ENCODE results near the gene SLC17A8.

GRCh38 chr12:100414739-100415138 lies 57.9 kb downstream of the SLC17A8 start:
- TF ChIP-seq CTCF (IDR thresholded peaks at IDR 0.05; ENCODE audit: low read depth, low read length, missing input control) (no peak), REST (IDR thresholded peaks at IDR 0.05) (no peak), YY1 (IDR thresholded peaks at IDR 0.05) (no peak), ATF3 (IDR thresholded peaks at IDR 0.05) (no peak), GABPA (IDR thresholded peaks at IDR 0.05 in 1 of 2, conservative IDR thresholded peaks at IDR 0.05 in 1 of 2) (no peak)

Data from liver (tissue), 3 donors.